IPS-18c (cell line): ENCODE measurements around the gene HBG2.

Experiments used
- H3K4me3 ChIP-seq: 2 replicates; pipeline ENCODE4 v1.7.0; 2013; ENCODE audit warnings: low read depth, mild to moderate bottlenecking, low read length, moderate library complexity; ENCODE audit not compliant: insufficient read depth
- H3K9me3 ChIP-seq: one replicate; pipeline ENCODE4 v1.6.1; 2013; ENCODE audit warnings: mild to moderate bottlenecking, low read length, moderate library complexity; ENCODE audit not compliant: control insufficient read depth, insufficient read depth

The HBG2 gene

DNA sequence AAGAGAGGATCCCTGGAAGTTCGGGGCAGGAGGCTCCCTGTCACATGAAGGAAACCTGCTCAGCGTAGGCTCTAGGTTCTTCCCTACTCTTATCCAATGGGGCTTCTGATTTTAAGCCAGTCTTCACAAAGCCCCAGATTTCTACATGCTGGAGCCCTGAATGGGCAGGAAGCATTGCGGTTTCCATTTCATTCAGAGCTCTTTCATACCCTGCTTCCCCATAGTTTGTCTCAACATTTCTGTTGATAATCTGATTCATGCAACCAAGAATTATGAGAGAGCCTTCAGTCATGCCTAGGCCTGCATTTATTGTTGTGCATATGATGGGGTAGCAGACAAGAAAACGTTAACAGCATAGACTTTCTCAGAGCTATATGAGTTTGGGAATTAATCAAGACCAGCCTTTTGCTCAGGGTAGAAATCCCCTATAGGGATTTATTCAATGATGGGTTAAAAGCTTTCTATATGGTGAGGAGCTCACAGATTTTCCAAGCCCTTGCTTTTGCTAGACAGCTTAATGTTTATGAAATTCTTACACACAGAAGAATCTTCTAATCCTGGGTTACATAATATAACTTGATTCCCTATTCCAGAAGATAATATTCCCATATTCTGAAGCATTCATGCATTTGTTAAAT lies 31.2 kb upstream of the HBG2 start:
- Histone ChIP-seq H3K9me3 (no peaks in the 10 kb centered on the region), H3K4me3 (no peak overlapping the region)

GRCh38 chr11:5284637-5285036 lies 30.1 kb upstream of the HBG2 start:
- Histone ChIP-seq H3K4me3 (no peak overlapping the region), H3K9me3 (no peaks in the 10 kb centered on the region)

DNA sequence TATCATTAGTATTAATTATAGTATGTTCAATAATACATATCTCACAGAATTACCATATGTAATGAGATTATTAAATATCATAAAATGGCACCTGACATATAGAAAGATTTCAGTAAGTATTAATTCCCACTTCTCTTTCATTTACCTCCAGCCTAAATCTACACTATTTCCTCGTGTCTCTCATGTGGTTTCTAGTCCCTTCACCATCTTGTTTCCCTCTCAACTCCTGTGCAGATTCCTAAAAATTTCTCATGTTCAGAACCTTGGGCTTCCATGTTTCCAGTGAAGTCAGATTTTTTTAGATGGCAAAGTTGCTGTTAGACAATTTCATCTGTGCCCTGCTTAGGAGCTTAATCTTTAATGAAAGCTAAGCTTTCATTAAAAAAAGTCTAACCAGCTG lies 29.3 kb upstream of the HBG2 start:
- Histone ChIP-seq H3K9me3 (no peaks in the 10 kb centered on the region), H3K4me3 (no peak overlapping the region)

DNA sequence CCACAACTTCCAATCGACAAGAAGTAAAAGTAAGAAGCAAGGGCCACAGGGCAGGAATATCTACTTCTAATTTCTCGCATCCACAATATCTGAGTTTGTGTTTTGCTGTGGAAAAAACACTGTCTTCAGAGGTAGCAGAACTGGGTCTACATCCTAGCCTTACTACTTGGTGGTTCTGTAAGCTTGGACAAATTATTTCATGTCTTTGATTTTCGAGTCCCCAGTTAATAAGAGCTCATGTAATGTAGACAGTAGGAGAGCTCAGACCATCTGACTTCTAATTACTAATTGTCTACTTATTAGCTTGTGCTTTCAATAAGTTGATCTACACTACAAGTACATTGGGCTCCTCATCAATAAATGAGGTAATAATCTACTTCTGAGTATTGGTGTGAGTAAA lies 28.5 kb upstream of the HBG2 start:
- no peak overlapping the region for H3K4me3 ChIP-seq
- no peaks in the 10 kb centered on the region for H3K9me3 ChIP-seq

DNA sequence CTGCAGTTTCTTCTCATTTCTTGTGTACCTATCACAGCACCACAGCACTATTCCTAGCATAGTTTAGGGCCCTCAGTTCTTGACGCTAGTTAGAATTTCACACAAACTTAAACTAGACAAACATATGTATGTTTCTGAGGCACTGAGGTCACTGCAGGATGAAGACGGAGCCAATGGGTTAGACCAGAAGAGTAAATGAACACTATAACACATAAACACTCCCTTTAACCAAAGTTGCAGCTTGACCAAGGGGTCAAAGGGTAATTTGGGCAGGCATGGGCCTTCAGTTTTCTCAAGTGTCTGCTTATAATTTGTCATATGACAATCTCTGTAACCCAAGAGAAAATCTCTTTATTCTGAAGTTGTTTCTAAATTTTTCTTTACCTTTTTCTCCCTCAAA lies 28.0 kb upstream of the HBG2 start:
- no peak overlapping the region for H3K4me3 ChIP-seq
- H3K9me3 ChIP-seq = no peaks in the 10 kb centered on the region

GRCh38 chr11:5281596-5281995 lies 27.0 kb upstream of the HBG2 start:
- no peak overlapping the region for H3K4me3 ChIP-seq
- H3K9me3 ChIP-seq = no peaks in the 10 kb centered on the region

GRCh38 chr11:5280582-5281102 lies 26.1 kb upstream of the HBG2 start:
- Histone ChIP-seq H3K4me3 (no peak overlapping the region), H3K9me3 (no peaks in the 10 kb centered on the region)

GRCh38 chr11:5279471-5280090 lies 25.0 kb upstream of the HBG2 start:
- Histone ChIP-seq H3K4me3 (no peak overlapping the region), H3K9me3 (no peaks in the 10 kb centered on the region)

- H3K4me3 ChIP-seq = no peak overlapping the region
Observed at GRCh38 chr11:5277807-5278382, 23.3 kb upstream of the HBG2 start.

DNA sequence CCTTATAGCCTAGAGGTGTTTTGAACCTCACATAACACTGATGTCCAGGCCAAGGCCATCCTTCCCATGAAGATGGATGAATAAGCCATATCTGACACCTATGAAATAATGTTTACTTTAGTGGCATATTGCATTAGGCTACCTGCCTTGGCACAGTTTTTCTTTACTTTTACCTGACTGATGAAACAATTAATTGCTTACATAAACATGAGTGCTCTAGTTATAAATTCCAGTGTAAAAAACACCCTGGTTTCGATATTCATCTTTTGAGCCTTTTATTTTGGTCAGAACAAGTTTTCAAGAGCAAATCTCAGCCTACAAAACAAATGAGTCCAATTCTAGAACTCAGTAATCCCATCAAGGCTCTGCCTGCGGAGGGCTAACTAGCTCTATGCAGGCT lies 22.1 kb upstream of the HBG2 start:
- H3K4me3 ChIP-seq = no peak overlapping the region
- H3K9me3 ChIP-seq = no peaks in the 10 kb centered on the region

More at GRCh38 chr11:5277807-5278382, 23.3 kb upstream of the HBG2 start:
- H3K9me3 ChIP-seq = no peaks in the 10 kb centered on the region

DNA sequence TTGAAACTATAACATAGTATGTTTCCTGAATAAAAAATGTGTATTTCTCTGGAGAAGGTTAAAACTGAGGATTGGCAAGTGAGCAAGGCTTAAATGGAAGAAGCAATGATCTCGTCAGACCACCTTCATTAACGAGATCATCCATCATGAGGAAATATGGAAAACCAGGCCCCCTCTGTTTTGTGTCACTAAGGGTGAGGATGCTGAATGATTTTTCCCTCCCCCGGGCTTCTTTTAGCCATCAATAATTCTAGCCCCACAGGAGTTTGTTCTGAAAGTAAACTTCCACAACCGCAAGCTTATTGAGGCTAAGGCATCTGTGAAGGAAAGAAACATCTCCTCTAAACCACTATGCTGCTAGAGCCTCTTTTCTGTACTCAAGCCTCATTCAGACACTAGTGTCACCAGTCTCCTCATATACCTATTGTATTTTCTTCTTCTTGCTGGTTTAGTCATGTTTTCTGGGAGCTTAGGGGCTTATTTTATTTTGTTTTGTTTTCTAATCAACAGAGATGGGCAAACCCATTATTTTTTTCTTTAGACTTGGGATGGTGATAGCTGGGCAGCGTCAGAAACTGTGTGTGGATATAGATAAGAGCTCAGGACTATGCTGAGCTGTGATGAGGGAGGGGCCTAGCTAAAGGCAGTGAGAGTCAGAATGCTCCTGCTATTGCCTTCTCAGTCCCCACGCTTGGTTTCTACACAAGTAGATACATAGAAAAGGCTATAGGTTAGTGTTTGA lies 21.0 kb upstream of the HBG2 start:
- H3K9me3 ChIP-seq = no peaks in the 10 kb centered on the region
- no peak overlapping the region for H3K4me3 ChIP-seq

GRCh38 chr11:5274395-5274794 lies 19.8 kb upstream of the HBG2 start:
- H3K9me3 ChIP-seq = no peaks in the 10 kb centered on the region
- no peak overlapping the region for H3K4me3 ChIP-seq

DNA sequence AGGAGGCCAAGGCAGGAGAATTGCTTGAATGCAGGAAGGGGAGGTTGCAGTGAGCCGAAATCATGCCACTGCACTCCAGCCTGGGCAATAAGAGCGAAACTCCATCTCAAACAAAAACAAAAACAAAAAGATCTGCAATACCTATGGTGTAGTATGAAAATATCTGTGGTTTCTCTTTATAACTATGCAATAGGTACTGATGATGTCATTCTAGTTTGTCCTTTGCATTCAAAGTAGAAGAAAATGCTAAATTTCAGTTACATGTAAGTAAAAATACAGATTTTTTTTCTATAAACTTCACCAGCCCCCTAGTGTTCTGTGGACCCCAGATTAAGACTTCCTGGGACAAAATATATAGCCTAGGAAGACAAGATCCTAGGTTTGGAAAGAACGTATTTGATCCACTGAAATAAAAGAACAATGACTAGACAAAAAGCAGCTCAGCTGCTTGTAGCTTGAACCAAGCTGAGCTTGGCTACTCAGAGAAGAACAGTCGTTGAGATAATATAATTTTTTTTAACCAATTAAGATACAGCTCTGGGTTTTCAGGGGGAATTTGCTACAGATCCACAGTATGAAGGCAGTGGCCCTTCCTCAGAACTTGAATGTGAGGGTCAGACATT lies 17.9 kb upstream of the HBG2 start:
- Histone ChIP-seq H3K9me3 (no peaks in the 10 kb centered on the region), H3K4me3 (no peak overlapping the region)

DNA sequence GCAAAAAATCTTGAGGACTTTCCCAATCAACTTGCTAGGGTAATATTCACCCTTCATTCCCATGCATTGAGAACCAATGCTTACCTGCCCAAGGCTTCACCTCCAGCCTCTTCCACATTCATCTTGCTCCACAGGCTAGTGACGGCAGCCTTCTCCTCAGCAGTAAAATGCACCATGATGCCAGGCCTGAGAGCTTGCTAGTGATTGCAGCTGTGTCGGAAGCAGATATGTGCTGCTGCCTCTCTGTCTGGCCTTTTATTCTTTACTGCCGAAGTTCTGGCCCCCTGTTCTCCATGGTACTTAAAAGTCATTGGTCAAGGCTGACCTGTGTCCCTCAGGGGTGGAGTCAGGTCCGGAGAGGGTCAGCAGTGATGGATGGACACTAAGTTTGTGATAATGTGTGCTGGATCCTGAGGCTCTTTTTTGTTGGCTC lies 15.2 kb upstream of the HBG2 start, which contains the start of gene HBE1:
TSS of gene HBE1 (minus strand) at position 231 of the 433 bp plus-strand sequence. CDS start at position 176, 55 bp downstream.
- H3K9me3 ChIP-seq = no peaks in the 10 kb centered on the region
- no peak within 1 kb of the TSS for H3K4me3 ChIP-seq

GRCh38 chr11:5267033-5267563 lies 12.5 kb upstream of the HBG2 start:
- Histone ChIP-seq H3K9me3 (no peaks in the 10 kb centered on the region), H3K4me3 (no peak overlapping the region)

GRCh38 chr11:5266609-5267008 lies 12.0 kb upstream of the HBG2 start:
- no peak overlapping the region for H3K4me3 ChIP-seq
- no peaks in the 10 kb centered on the region for H3K9me3 ChIP-seq

GRCh38 chr11:5265832-5266231 lies 11.3 kb upstream of the HBG2 start:
- H3K9me3 ChIP-seq = no peaks in the 10 kb centered on the region
- no peak overlapping the region for H3K4me3 ChIP-seq
